Natural killer cell treated with Interleukin-12 subunit alpha and Interleukin-12 subunit beta and Interleukin-15 and Interleukin-18, amount 100 ng/mL, for 72 hours (primary cell): Measurements from ENCODE around the gene TRAF1. TPM values are rescaled to one million over a fixed set of nuclear protein-coding genes. Genes with fewer than 3 reads are reported as not detected.
A peak's percentile ranks its signal among the peaks of the same experiment; 100 is the strongest.

Experiments
- ATAC-seq, 2 donors: fragments of 150-1000 bp; cut with Tn5 transposase in 1 of 2; sonication (Bioruptor Pico), chemical (Tn5 transposase) in 1 of 2; 2 replicates each; pipeline ENCODE4 v1.10.0; 2021
- DNase-seq: peaks from one replicate; pipeline ENCODE4 v3.0.0; 2022; ENCODE audit warnings: low spot score
- H3K27ac Mint-ChIP-seq, 2 donors: 1 replicate in 1 of 2; 2 replicates in 1 of 2; pipeline ENCODE4 v1.8.0; 2022; ENCODE audit warnings: mixed read lengths in 2 of 2, mild to moderate bottlenecking in 1 of 2, moderate library complexity in 1 of 2
- H3K27me3 Mint-ChIP-seq, 2 donors: 1 replicate in 1 of 2; 2 replicates in 1 of 2; pipeline ENCODE4 v1.8.0; 2022; ENCODE audit warnings: mixed read lengths in 2 of 2
- H3K36me3 Mint-ChIP-seq: one replicate; pipeline ENCODE4 v1.8.0; 2022; ENCODE audit warnings: mixed read lengths
- H3K4me1 Mint-ChIP-seq, 2 donors: 1 replicate in 1 of 2; 2 replicates in 1 of 2; pipeline ENCODE4 v1.8.0; 2022; ENCODE audit warnings: low read depth in 2 of 2, mixed read lengths in 2 of 2, mild to moderate bottlenecking in 1 of 2
- H3K4me3 Mint-ChIP-seq: one replicate; pipeline ENCODE4 v1.8.0; 2022; ENCODE audit warnings: mixed read lengths
- H3K9me3 Mint-ChIP-seq: 2 replicates; pipeline ENCODE4 v1.8.0; 2022; ENCODE audit warnings: mixed read lengths
- total RNA-seq, 2 donors: library from RNA; stranded (reverse); gene quantifications; one replicate each; pipeline ENCODE4 v1.2.3, GENCODE V29; 2022

Gene TRAF1
- total RNA-seq, 2 donors from 2014 or later = 145 to 375 TPM

DNA sequence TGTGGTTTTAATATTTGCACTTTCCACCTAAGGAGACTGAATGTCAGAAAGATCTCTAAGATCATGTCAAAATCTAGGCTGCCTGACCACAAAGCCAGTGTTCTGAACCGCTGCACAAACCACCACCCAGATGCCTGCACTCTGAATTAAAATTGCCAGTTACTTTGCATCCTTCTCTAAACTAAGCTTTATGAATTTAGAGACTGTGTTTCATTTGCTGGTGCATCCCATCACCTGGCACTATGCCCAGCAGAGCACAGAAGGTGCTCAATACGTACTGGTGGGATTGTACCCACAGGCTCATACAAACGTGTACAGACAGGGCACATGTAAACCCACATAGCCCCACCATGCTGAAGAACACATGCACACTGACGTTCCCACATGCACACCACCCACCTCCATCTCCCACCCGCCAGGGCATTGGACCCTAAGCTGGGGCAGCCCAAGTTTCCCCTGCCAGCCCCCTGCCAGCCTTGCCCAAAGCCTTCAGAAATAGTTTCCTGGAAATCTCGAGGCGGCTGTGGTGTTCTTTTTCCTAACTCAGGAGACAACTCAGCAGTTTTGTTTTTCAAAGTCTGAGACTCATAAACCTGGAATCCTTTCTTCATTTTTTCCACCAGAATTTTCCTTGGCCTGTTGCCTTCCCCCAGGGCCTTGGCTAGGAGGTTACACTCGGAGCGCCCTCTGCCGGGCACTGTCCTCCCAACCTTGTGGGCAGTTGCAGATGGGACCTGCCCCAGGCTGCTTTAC is 9.6 kb upstream of the TRAF1 start:
- peak overlapping the region; percentile 79 to 97 for H3K27ac Mint-ChIP-seq
- peaks cover 53% of the 10 kb centered on the region in 2 donors for H3K4me1 Mint-ChIP-seq
- H3K9me3 Mint-ChIP-seq = no peaks in the 10 kb centered on the region
- H3K27me3 Mint-ChIP-seq = peaks cover 0 to 5% of the 10 kb centered on the region in 2 donors
- ATAC-seq (peak; percentile 78 to 84), DNase-seq (peak; percentile 90)
- peak overlapping the region; percentile 78 for H3K4me3 Mint-ChIP-seq
- no peaks in the 10 kb centered on the region for H3K36me3 Mint-ChIP-seq

DNA sequence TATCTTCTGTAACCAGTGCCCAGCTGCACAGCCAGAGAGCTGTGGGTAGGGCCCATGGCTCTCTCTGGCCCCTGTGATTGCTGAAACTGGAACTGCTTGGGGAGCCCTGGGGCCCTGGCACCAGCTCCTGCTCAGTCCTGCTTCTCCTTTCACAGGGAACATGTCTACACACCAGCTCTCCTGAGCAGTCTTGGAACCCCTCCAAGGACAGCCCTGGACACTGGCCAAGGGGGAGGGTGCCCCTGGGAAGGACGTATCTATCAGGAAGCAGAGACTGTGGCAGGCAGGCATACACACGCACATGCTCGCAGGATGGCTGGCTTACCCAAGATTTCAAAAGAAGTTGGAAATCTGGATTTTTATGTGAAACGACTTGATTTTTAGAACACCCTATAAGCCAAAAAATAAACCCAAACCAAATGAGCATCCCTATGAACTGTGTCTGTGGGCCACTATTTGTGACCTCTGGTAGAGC is 8.8 kb upstream of the TRAF1 start:
- Mint-ChIP-seq H3K4me3 (peak overlapping the region; percentile 78), H3K36me3 (no peaks in the 10 kb centered on the region), H3K27ac (peak overlapping the region; percentile 79 to 97), H3K9me3 (no peaks in the 10 kb centered on the region), H3K27me3 (no peaks in the 10 kb centered on the region), H3K4me1 (peaks cover 58 to 59% of the 10 kb centered on the region in 2 donors)
- DNase-seq = no peak
- ATAC-seq = no peak

DNA sequence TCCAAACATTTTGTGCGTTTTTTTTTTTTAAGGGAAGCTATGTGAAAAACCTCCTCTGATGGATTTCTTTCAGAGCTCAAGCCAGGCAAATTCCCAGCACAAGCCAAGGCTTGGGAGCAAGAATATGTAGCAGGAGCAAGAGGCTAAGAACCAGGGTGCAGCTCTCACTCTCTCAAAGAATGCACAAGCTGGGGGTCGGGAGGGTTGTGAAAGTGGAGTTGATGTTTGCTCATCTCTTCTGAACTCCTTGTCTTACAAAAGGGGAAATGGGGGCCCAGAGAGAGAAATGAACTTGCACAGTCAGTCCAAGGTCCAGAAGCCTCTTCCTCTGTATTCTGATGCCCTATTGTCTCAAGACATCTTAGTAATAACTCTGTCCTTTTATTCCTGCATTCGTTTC is 7.7 kb upstream of the TRAF1 start:
- no peaks in the 10 kb centered on the region for H3K9me3 Mint-ChIP-seq
- peaks cover 66 to 70% of the 10 kb centered on the region in 2 donors for H3K4me1 Mint-ChIP-seq
- H3K4me3 Mint-ChIP-seq = peak overlapping the region; percentile 50
- ATAC-seq = no peak
- H3K27ac Mint-ChIP-seq = peak overlapping the region; percentile 97
- H3K27me3 Mint-ChIP-seq = no peaks in the 10 kb centered on the region
- H3K36me3 Mint-ChIP-seq = no peaks in the 10 kb centered on the region
- DNase-seq = no peak

DNA sequence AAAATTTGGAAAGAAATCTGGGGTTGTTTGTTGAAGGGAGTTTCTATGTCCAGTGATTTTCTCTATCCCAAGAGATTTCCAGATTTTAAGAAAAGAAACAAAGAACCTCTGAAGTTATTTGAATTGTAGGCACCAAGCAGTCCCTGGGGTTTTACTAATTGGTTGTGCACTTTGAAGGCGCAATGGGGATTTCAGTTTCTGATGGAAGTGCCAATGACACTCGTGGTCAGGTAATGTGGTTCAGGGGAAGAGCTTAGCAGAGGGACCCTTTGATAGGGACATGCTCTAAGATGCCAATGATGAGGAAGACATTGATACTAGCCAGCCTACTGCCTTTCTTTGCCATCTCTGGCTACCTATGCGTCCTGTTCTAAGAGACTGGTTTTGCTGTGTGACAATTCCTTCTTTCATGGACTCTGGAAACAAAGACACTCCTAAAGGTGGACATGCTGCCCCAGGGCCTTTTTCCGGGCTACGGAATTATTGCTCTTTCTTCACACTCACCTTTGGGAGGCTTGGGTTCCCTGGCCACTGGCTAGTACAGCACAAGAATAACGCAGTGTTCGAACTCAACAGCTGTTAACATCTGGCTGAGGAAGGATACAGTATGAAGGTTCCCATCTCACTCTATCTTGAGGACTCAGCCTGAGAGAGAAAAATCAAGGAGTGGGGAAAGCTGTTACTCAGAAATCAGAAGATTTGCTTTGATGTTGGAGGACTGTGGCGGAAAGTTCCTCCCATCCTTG is 6.9 kb upstream of the TRAF1 start:
- Mint-ChIP-seq H3K27me3 (no peaks in the 10 kb centered on the region), H3K4me1 (peaks cover 67 to 73% of the 10 kb centered on the region in 2 donors), H3K4me3 (peak overlapping the region; percentile 62), H3K27ac (peak overlapping the region; percentile 97), H3K9me3 (no peaks in the 10 kb centered on the region), H3K36me3 (no peaks in the 10 kb centered on the region)
- ATAC-seq (no peak), DNase-seq (peak; percentile 80)

DNA sequence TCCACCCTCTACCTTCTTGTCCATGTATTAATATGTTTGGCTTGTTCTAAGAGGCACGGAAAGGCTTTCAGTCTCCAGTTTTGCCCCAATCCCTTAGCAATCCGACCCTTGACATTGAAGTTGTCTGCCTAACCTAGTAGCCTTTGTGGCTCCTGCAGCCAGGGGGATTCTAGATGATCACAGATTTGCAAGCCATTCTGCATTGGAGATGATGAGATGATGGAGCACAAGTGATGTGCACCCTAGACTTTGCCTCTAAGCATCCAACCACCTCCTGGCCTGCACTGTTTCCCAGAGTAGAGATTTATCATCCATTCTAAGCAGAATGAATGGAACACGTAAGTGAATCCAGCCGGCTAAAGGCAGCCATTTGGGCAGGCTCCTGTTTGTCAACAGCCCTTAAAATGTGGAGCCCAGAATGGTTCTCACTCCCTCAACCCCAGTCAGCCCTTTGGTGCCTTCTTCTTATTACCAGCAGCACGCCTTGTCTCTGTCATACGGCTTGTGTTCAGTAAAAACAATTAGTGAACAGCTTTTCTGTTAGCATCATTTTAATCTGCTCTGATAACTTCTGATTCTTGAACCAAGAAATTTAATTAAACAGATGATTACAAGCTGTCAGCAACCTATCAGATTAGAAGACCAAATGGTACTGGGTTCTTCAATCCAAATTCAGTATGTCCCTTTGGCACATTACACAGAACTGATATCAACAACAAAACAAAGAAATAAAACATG is 5.7 kb upstream of the TRAF1 start:
- H3K36me3 Mint-ChIP-seq = no peaks in the 10 kb centered on the region

DNA sequence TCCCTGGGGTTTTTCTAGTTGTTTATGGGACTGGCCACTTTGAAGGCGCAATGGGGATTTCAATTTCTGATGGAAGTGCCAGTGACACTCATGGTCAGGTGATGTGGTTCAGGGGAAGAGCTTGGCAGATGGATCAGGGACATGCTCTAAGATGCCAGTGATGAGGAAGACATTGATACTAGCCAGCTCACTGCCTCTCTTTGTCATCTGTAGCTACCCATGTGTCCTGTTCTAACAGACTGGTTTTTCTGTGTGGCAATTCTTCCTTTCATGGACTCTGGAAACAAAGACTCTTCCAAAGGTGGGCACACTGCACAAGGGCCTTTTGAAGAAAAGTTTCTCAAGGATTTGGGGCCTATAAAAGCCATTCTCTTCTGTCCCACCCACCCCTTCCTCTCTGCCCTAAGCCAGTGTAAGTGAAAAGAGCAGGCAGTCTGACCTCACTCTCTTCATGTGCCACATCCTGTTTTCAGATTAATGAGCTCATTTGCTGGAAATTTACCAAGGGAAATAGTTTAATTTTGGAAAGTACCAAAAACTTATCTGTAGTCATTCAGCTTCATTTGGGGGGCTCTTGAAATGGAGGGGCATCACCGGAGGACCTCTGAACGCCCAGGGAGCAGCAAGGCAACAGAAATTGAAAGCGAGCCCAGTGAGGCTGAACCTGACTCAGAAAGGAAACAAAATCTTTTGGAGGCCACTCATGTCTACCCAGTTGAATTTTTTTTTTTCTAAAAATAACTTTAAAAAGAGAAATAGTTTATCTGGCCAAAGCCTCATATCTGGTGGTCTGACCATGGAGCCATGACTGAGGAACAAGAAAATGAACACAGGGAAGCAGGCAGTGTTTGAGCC is 4.9 kb upstream of the TRAF1 start:
- peak; percentile 91 for DNase-seq
- Mint-ChIP-seq H3K27ac (peak overlapping the region; percentile 97), H3K36me3 (no peaks in the 10 kb centered on the region), H3K4me3 (peak overlapping the region; percentile 77), H3K9me3 (no peaks in the 10 kb centered on the region), H3K27me3 (no peaks in the 10 kb centered on the region), H3K4me1 (peaks cover 76 to 86% of the 10 kb centered on the region in 2 donors)
- ATAC-seq = peak; percentile 65 to 84

More for the DNA sequence above, 5.7 kb upstream of the TRAF1 start:
- H3K9me3 Mint-ChIP-seq = no peaks in the 10 kb centered on the region
- H3K27me3 Mint-ChIP-seq = no peaks in the 10 kb centered on the region
- DNase-seq (no peak), ATAC-seq (no peak)
- peak overlapping the region; percentile 97 for H3K27ac Mint-ChIP-seq
- peaks cover 76 to 85% of the 10 kb centered on the region in 2 donors for H3K4me1 Mint-ChIP-seq
- peak overlapping the region; percentile 77 for H3K4me3 Mint-ChIP-seq

DNA sequence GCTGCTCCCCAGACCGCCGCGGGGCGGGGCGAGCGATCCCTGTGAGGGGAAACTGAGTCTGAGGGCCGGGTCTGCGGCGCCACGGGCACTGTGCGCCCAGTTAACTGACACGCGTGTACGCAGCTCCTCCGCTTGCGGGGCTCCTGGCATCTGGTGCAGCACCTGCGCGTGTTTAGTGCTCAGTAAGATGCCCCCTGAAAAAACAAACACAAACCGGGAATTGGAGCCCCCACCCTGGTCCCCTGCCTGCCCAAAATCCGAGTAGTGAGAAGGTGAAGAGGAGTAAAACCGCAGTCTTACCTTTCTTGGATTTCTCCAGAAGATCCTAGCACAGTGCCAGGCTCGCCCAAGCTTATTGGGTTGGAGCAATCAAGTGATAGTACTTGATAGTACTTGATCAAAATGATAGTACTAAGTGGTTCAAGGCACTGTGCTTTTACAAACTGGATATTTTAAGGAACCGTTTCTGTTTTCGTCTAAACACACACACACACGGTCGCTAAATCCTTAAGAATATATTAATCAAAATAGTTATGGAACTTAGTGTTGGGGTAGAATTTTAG is 2.7 kb upstream of the TRAF1 start:
- H3K9me3 Mint-ChIP-seq = no peaks in the 10 kb centered on the region
- H3K4me1 Mint-ChIP-seq = peaks cover 71 to 88% of the 10 kb centered on the region in 2 donors
- DNase-seq = no peak
- no peak for ATAC-seq
- no peaks in the 10 kb centered on the region for H3K27me3 Mint-ChIP-seq
- H3K4me3 Mint-ChIP-seq = peak overlapping the region; percentile 76
- H3K36me3 Mint-ChIP-seq = peaks cover 1% of the 10 kb centered on the region
- H3K27ac Mint-ChIP-seq = peak overlapping the region; percentile 97

DNA sequence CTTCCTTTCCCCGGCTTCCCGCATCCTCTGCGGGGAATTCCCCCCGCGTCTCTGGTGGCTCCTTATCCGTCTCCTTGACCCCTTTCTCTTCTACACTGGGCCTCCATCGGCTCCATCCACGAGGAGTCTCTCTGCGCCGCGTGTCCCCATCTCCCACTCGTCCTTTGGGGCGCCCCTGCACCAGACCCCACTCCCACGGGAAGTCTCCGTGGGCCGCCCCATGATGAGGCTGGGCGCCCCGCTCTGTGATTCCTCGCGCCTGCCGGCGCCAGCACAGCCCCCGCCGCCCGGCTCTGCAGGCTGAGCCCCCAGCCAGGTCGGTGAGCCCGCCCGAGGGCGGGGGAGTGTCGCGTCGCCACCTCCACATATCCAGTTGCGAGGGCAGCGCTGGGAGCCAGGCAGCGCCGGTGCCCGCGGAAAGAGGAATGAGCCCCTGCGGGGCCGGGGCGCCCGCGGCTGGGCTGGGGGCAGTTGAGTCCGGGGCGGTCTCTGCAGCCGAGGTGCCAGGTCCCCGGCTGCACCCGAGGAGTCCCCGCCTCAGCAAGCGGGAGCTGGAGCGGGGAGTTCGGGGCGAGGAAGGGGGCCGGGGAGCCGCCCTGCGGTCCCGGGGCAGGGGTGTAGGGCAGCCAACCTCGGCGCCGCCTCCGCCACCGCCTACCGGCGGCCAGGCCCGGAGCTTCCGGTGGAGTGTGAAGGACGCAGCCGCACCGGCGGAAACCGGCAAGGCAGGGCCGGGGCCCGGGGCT is 2.1 kb upstream of the TRAF1 start:
- no peaks in the 10 kb centered on the region for H3K9me3 Mint-ChIP-seq
- H3K4me1 Mint-ChIP-seq = peaks cover 73 to 88% of the 10 kb centered on the region in 2 donors
- peak overlapping the region; percentile 97 to 98 for H3K27ac Mint-ChIP-seq
- H3K27me3 Mint-ChIP-seq = no peaks in the 10 kb centered on the region
- H3K4me3 Mint-ChIP-seq = peak overlapping the region; percentile 99
- DNase-seq (peak; percentile 93), ATAC-seq (peak; percentile 46 to 64)
- peaks cover 8% of the 10 kb centered on the region for H3K36me3 Mint-ChIP-seq

DNA sequence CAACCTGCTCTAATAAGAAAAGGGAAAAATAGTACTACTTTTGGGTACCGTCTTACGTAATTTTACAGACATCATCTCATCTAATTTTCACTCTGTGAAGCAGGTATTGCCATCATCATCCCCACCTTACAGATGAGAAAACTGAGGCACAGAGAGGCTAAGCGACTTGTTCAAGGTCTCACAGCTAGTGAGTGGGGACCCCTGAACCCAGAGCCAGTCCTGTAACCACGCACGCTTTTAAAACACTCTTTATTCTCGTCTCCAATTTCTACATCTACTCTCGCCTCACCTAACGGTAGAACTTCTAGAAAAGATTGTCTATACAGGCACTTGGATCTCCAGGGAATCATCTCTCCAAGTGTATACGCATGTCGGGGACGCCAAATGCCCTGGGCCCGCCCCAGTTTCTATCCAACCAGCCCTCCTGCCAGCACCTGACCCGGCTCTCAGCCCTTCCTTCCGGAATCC is 1.5 kb upstream of the TRAF1 start:
- Mint-ChIP-seq H3K9me3 (no peaks in the 10 kb centered on the region), H3K36me3 (peaks cover 9% of the 10 kb centered on the region), H3K4me3 (peak overlapping the region; percentile 99), H3K27me3 (no peaks in the 10 kb centered on the region), H3K27ac (peak overlapping the region; percentile 97 to 98), H3K4me1 (peaks cover 70 to 88% of the 10 kb centered on the region in 2 donors)
- DNase-seq (no peak), ATAC-seq (no peak)

DNA sequence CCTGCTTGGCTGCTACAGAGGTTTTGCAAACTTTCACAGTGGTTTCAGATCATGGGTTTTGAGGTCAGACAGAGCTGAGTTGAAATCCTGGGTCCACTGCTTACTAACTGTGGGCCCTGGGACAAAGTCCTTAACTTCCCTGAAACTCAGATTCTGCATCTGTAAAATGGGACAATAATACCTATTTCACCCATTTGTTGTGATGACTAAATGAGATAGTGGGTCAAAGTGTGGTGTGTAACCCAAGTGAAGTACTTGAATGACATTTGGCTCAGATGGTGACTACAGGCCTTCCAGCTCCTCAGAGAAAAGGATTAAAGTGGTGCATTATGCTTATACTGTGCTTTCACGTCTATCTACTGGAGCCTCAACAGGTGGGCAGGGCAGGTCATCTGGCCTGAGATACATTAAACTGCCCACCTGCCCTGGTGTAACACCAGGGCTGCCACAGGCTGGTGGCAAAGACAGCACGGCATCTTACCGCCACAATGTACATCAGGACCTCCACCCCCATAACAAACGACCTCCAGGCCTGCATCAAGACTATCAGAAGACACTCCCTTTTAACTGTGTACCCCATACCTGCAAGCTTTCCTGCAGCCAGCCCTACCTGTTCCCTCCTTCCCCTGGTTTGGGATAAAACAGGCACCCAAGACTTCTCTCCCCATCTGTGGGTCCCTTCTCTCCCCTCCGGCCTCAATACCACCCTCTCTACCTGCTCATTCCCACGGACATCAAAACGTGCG is 846 bp upstream of the TRAF1 start:
- Mint-ChIP-seq H3K27me3 (no peaks in the 10 kb centered on the region), H3K4me1 (peaks cover 70 to 87% of the 10 kb centered on the region in 2 donors), H3K27ac (peak overlapping the region; percentile 97 to 98), H3K9me3 (no peaks in the 10 kb centered on the region), H3K36me3 (peaks cover 11% of the 10 kb centered on the region), H3K4me3 (peak overlapping the region; percentile 99)
- DNase-seq (peak; percentile 78), ATAC-seq (peak in 1 of 2 donors; percentile 25)

DNA sequence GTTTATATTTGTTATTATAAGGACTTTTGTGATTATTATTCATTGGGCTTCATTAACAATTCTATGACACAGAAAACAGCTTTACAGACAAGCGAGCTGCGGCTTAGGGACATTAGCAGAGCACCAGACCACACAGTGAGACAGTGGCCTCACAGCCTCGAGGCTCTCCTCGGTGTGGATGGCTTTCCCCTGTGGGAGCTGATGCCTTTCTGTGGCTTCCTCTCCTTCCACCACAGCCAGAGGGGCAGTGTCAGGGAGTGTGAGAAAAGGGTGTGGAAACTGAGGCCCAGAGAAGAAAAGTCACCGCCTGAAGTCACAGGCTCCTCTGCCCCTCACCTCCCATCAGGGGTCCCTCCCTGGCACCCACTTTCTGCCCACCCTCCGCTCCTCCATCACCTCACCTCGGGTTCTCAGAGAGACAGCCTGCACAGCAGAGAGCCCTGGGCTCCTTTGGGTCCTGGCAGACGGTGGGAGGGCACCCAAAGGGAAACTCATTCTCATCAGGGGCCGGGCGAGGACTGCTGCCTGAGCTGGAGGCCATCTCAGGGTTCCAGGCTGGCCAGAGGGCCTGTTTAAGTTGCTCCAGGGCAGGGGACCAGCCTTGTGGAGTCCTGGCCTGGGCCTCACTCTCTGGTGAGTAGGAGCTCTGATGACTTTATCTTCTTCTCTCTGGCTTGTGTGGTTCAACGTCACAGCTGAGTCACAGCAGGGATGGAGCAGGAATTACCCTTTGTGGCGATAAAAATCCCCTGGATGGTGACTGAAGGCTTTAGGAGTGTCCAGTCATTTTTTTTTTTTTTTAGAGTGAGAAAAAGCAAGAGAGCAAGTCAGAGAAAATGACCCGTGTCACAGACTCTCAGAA is 830 bp downstream of the TRAF1 start:
- Mint-ChIP-seq H3K4me3 (peak overlapping the region; percentile 99), H3K27ac (peak overlapping the region; percentile 97 to 98), H3K27me3 (no peaks in the 10 kb centered on the region), H3K36me3 (peaks cover 24% of the 10 kb centered on the region), H3K4me1 (peaks cover 65 to 86% of the 10 kb centered on the region in 2 donors), H3K9me3 (no peaks in the 10 kb centered on the region)
- DNase-seq = peak; percentile 92
- ATAC-seq = peak; percentile 76 to 85
